SK-N-SH (cell line): Measurements from ENCODE around the gene INSYN1. TPM values are rescaled to one million over a fixed set of nuclear protein-coding genes. Genes with fewer than 3 reads are reported as not detected.

ENCODE experiments used
- CTCF ChIA-PET: fragments of 300-600, 350-600 bp; formaldehyde crosslinking; extraction: SDS; loops from one replicate; lab custom pipeline; 2021; lab: Yijun Ruan, JAX
- POLR2A ChIA-PET: fragments of 350-600 bp; sonication (Branson Sonifier 250); formaldehyde crosslinking; extraction: SDS; loops from one replicate; lab custom pipeline; 2020; ENCODE audit warnings: antibody characterized with exemption, inconsistent platforms; lab: Yijun Ruan, JAX
- DNase-seq: peaks from one replicate; pipeline ENCODE4 v3.0.0; 2012
- H2AFZ ChIP-seq: fragments of 200-600 bp; sonication (generic); 2 replicates; pipeline ENCODE4 v1.8.1; 2016; ENCODE audit warnings: antibody characterized with exemption, mild to moderate bottlenecking, low read depth
- H3F3A ChIP-seq: fragments of 200-600 bp; sonication (generic); replicated peaks from 2 replicates; pipeline ENCODE3; 2016; ENCODE audit warnings: antibody characterized with exemption, mild to moderate bottlenecking; ENCODE audit not compliant: insufficient read depth
- H3K27ac ChIP-seq, 2 experiments: fragments of 200-500 bp in 1 of 2; fragments of 200-600 bp in 1 of 2; sonication (Bioruptor generic) in 1 of 2; sonication (generic), shearing (Covaris generic) in 1 of 2; 2 replicates each; pipeline versions ENCODE4 v1.5.1 to v1.6.1; 2014 to 2016; ENCODE audit warnings: low read depth in 2 of 2, inconsistent platforms in 1 of 2, low read length in 1 of 2, mild to moderate bottlenecking in 1 of 2, mixed read lengths in 1 of 2
- H3K27me3 ChIP-seq: fragments of 200-600 bp; sonication (generic), shearing (Covaris generic); 2 replicates; pipeline ENCODE4 v1.6.1; 2016; ENCODE audit warnings: mixed run types; ENCODE audit not compliant: insufficient read depth
- H3K36me3 ChIP-seq, 2 experiments: fragments of 200-500 bp in 1 of 2; fragments of 200-600 bp in 1 of 2; sonication (Bioruptor generic) in 1 of 2; sonication (generic) in 1 of 2; replicated peaks in 1 of 2; 2 replicates each; pipeline versions ENCODE3 to v1.5.1; 2014 to 2016; ENCODE audit warnings: low read length in 1 of 2, mild to moderate bottlenecking in 1 of 2; ENCODE audit not compliant: insufficient read depth in 2 of 2, control insufficient read depth in 1 of 2
- H3K4me1 ChIP-seq, 2 experiments: fragments of 200-500 bp in 1 of 2; fragments of 200-600 bp in 1 of 2; sonication (Bioruptor generic) in 1 of 2; sonication (generic), shearing (Covaris generic) in 1 of 2; 2 replicates each; pipeline versions ENCODE4 v1.5.1 to v1.6.1; 2014 to 2016; ENCODE audit warnings: low read depth in 1 of 2, low read length in 1 of 2, mixed run types in 1 of 2; ENCODE audit not compliant: insufficient read depth in 2 of 2, control insufficient read depth in 1 of 2
- H3K4me2 ChIP-seq: fragments of 200-600 bp; sonication (generic), shearing (Covaris generic); 2 replicates; pipeline ENCODE4 v1.6.1; 2017; ENCODE audit warnings: mixed run types
- H3K4me3 ChIP-seq, 2 experiments: fragments of 200-500 bp in 1 of 2; fragments of 200-600 bp in 1 of 2; sonication (Bioruptor generic) in 1 of 2; sonication (generic), shearing (Covaris generic) in 1 of 2; 2 replicates each; pipeline versions ENCODE4 v1.5.1 to v1.8.1; 2014 to 2016; ENCODE audit warnings: low read depth in 2 of 2, inconsistent platforms in 1 of 2, low read length in 1 of 2, mild to moderate bottlenecking in 1 of 2, mixed read lengths in 1 of 2, moderate library complexity in 1 of 2
- H3K79me2 ChIP-seq: fragments of 200-600 bp; sonication (generic); 2 replicates; pipeline ENCODE4 v1.8.1; 2017; ENCODE audit warnings: mild to moderate bottlenecking; ENCODE audit not compliant: insufficient read depth
- H3K9ac ChIP-seq: fragments of 200-600 bp; sonication (generic); 2 replicates; pipeline ENCODE4 v1.6.1; 2017; ENCODE audit warnings: mixed run types
- H3K9me2 ChIP-seq: fragments of 200-600 bp; sonication (generic); 2 replicates; pipeline ENCODE4 v1.6.1; 2017; ENCODE audit warnings: mixed run types
- H3K9me3 ChIP-seq: fragments of 200-600 bp; sonication (generic); 2 replicates; pipeline ENCODE4 v1.6.1; 2017; ENCODE audit warnings: mixed run types, mild to moderate bottlenecking, moderate library complexity
- H4K20me1 ChIP-seq: fragments of 200-600 bp; sonication (generic); 2 replicates; pipeline ENCODE4 v1.6.1; 2017; ENCODE audit warnings: mild to moderate bottlenecking, mixed run types; ENCODE audit not compliant: insufficient read depth
- CTCF ChIP-seq: fragments of 200-600 bp; sonication (generic); IDR thresholded peaks from 2 replicates; pipeline ENCODE4 v1.6.1; 2017; ENCODE audit warnings: antibody characterized with exemption, mild to moderate bottlenecking, moderate library complexity
- EZH2phosphoT487 ChIP-seq: fragments of 200-600 bp; sonication (generic); IDR thresholded peaks from 2 replicates; pipeline ENCODE4 v1.6.1; 2017; ENCODE audit warnings: low read depth, mixed run types, mild to moderate bottlenecking, antibody characterized with exemption, moderate library complexity, borderline replicate concordance
- FOXJ3 ChIP-seq: sonication (generic); formaldehyde crosslinking; IDR thresholded peaks from 2 replicates; pipeline ENCODE4 v1.5.1; 2020; ENCODE audit warnings: mild to moderate bottlenecking, missing genetic modification reagents
- FOXM1 ChIP-seq: IDR thresholded peaks from 2 replicates; pipeline ENCODE4 v1.4.0; 2012; ENCODE audit warnings: low read depth, mild to moderate bottlenecking
- GABPA ChIP-seq: IDR thresholded peaks from 2 replicates; pipeline ENCODE4 v1.4.0; 2012; ENCODE audit warnings: low read depth, mild to moderate bottlenecking
- GATA2 ChIP-seq: sonication (generic); formaldehyde crosslinking; IDR thresholded peaks from 2 replicates; pipeline ENCODE4 v1.5.0; 2020; ENCODE audit warnings: mild to moderate bottlenecking, missing genetic modification reagents
- IRF3 ChIP-seq: fragments of 150-350 bp; IDR thresholded peaks from 2 replicates; pipeline ENCODE4 v1.6.1; 2016; ENCODE audit warnings: mild to moderate bottlenecking, low read depth, low read length
- MEF2A ChIP-seq: IDR thresholded peaks from 2 replicates; pipeline ENCODE4 v1.4.0; 2012; ENCODE audit warnings: low read depth, borderline replicate concordance
- MXI1 ChIP-seq: IDR thresholded peaks from 2 replicates; pipeline ENCODE4 v1.6.1; 2012; ENCODE audit warnings: mild to moderate bottlenecking, low read depth, low read length, improper control_type of control experiment
- NFIC ChIP-seq: IDR thresholded peaks from 2 replicates; pipeline ENCODE4 v1.4.0; 2012; ENCODE audit warnings: borderline replicate concordance
- NRF1 ChIP-seq: IDR thresholded peaks from 2 replicates; pipeline ENCODE4 v1.6.1; 2012; ENCODE audit warnings: low read depth, mild to moderate bottlenecking, low read length
- POLR2AphosphoS5 ChIP-seq: IDR thresholded peaks from 2 replicates; pipeline ENCODE4 v1.6.1; 2012; ENCODE audit warnings: low read depth, low read length
- REST ChIP-seq: IDR thresholded peaks from 2 replicates; pipeline ENCODE4 v1.6.1; 2012; ENCODE audit warnings: mild to moderate bottlenecking, low read depth, low read length, moderate library complexity
- SIN3A ChIP-seq: IDR thresholded peaks from 2 replicates; pipeline ENCODE4 v1.6.1; 2012; ENCODE audit warnings: low read depth, mild to moderate bottlenecking, low read length, moderate library complexity, borderline replicate concordance
- SMC3 ChIP-seq: IDR thresholded peaks from 2 replicates; pipeline ENCODE4 v1.6.1; 2012; ENCODE audit warnings: low read depth, low read length, improper control_type of control experiment
- TAF1 ChIP-seq: IDR thresholded peaks from 2 replicates; pipeline ENCODE4 v1.6.1; 2012; ENCODE audit warnings: low read depth, mild to moderate bottlenecking, low read length, moderate library complexity, borderline replicate concordance
- TEAD4 ChIP-seq: IDR thresholded peaks from 2 replicates; pipeline ENCODE4 v1.4.0; 2012; ENCODE audit warnings: mild to moderate bottlenecking, borderline replicate concordance; ENCODE audit not compliant: insufficient read depth
- USF1 ChIP-seq: IDR thresholded peaks from 2 replicates; pipeline ENCODE4 v1.4.0; 2012; ENCODE audit warnings: low read depth, borderline replicate concordance
- YY1 ChIP-seq: IDR thresholded peaks from 2 replicates; pipeline ENCODE4 v1.4.0; 2012; ENCODE audit warnings: low read depth, mild to moderate bottlenecking
- WGBS: methylation state at CpG from one replicate; pipeline ENCODE4 v1.1.6; 2017; ENCODE audit warnings: low lambda C conversion rate; 5-methylcytosine and 5-hydroxymethylcytosine counted together
- polyA plus RNA-seq, 3 experiments: library from polyadenylated mRNA; depleted of rRNA; stranded (reverse); fragments of >200 nt; gene quantifications; 2 replicates each; pipeline ENCODE4 v1.2.3, GENCODE V29; 2012

INSYN1 gene
- polyA plus RNA-seq, 1 of the 3 experiments (the other 2 are of a cell fraction), result 3.7 TPM

- TF ChIP-seq MXI1, result no peak
- no peak for TF ChIP-seq IRF3
- no peak for TF ChIP-seq NRF1
- TF ChIP-seq NFIC, result no peak
- no peak for TF ChIP-seq YY1
- TF ChIP-seq POLR2AphosphoS5, result no peak
- Histone ChIP-seq H4K20me1 (no peaks in the 10 kb centered on the region), H3K27me3 (no peaks in the 10 kb centered on the region), H3K36me3 (no peaks in the 10 kb centered on the region), H2AFZ (no peak overlapping the region), H3K9me2 (no peaks in the 10 kb centered on the region), H3K4me1 (peaks cover 7 to 19% of the 10 kb centered on the region in 2 experiments; a peak in 1 of 4 replicates), H3K79me2 (no peaks in the 10 kb centered on the region), H3K9me3 (no peaks in the 10 kb centered on the region), H3K4me2 (no peak overlapping the region), H3F3A (no peaks in the 10 kb centered on the region), H3K4me3 (no peak overlapping the region), H3K9ac (no peak overlapping the region), H3K27ac (no peak overlapping the region)
- DNase-seq, result no peak
- POLR2A ChIA-PET, result no interaction called here
- CTCF ChIA-PET, result interaction anchor here (1.0 to 1.4 kb wide), 2 partner anchors 27 to 67 kb away, joined by 3 to 5 read pairs; no protein-coding TSS in a partner anchor
- 78% methylated on average over 1 of the region's 1 CpG for WGBS
These were observed 8.9 kb downstream of the INSYN1 start for GRCh38 chr15:73744293-73744692.

- Histone ChIP-seq H3K36me3 (no peaks in the 10 kb centered on the region), H3K27ac (no peak overlapping the region), H2AFZ (no peak overlapping the region), H3K9ac (no peak overlapping the region), H3K27me3 (no peaks in the 10 kb centered on the region), H4K20me1 (no peaks in the 10 kb centered on the region), H3K4me2 (no peak overlapping the region), H3K4me3 (no peak overlapping the region)
- WGBS, result 37% methylated on average over 3 of the region's 3 CpGs
- no peak for TF ChIP-seq SIN3A
- TF ChIP-seq FOXJ3 (CRISPR knock-in tag), result no peak
- no peak for TF ChIP-seq TEAD4
- no peak for TF ChIP-seq POLR2AphosphoS5
- TF ChIP-seq SMC3, result no peak
- no peak for TF ChIP-seq GABPA
- TF ChIP-seq MXI1, result no peak
- TF ChIP-seq FOXM1, result no peak
- no peak for TF ChIP-seq TAF1
- no peak for TF ChIP-seq MEF2A
- TF ChIP-seq EZH2phosphoT487, result no peak
- TF ChIP-seq YY1, result no peak
- no peak for TF ChIP-seq REST
- TF ChIP-seq CTCF, result no peak
- no peak for TF ChIP-seq GATA2
- no peak for TF ChIP-seq USF1
- TF ChIP-seq, all 33 proteins: peak for 0
- Histone ChIP-seq H3F3A (no peaks in the 10 kb centered on the region), H3K9me3 (no peaks in the 10 kb centered on the region), H3K79me2 (no peaks in the 10 kb centered on the region), H3K4me1 (peaks cover 7 to 29% of the 10 kb centered on the region in 2 experiments; a peak in 1 of 4 replicates), H3K9me2 (no peaks in the 10 kb centered on the region)
- CTCF ChIA-PET, result interaction anchor here (1.3 to 1.6 kb wide), 3 partner anchors 9 to 37 kb away, joined by 5 to 7 read pairs (median 5); no protein-coding TSS in a partner anchor
- POLR2A ChIA-PET, result no interaction called here
- no peak for DNase-seq
These were observed 11.8 kb downstream of the INSYN1 start for GRCh38 chr15:73741321-73741836.
